Stimulated activated memory B cell treated with anti-CD40 and anti-IgM and Interleukin-4, amounts not matched to agents 10 μg/mL and 1 μg/mL and 100 μg/mL, for 72 hours (primary cell): ENCODE measurements around the gene HCN1.
"Not testable (repeated sequence)": the region's sequence is repeated elsewhere in the genome, so short reads cannot be mapped to it uniquely, and the experiment has no call there.

Experiments
- ATAC-seq: fragments of 150-1000 bp; cut with Tn5 transposase; 2 replicates; pipeline ENCODE4 v1.10.0; 2021
- H3K27ac Mint-ChIP-seq: one replicate; pipeline ENCODE4 v1.8.0; 2022; ENCODE audit warnings: mild to moderate bottlenecking, mixed read lengths
- H3K27me3 Mint-ChIP-seq: one replicate; pipeline ENCODE4 v1.8.0; 2022; ENCODE audit warnings: mixed read lengths
- H3K36me3 Mint-ChIP-seq: one replicate; pipeline ENCODE4 v1.8.0; 2022; ENCODE audit warnings: mixed read lengths
- H3K4me1 Mint-ChIP-seq: one replicate; pipeline ENCODE4 v1.8.0; 2022; ENCODE audit warnings: mixed read lengths
- H3K4me3 Mint-ChIP-seq: one replicate; pipeline ENCODE4 v1.8.0; 2022; ENCODE audit warnings: mild to moderate bottlenecking, moderate library complexity, mixed read lengths
- H3K9me3 Mint-ChIP-seq: one replicate; pipeline ENCODE4 v1.8.0; 2022; ENCODE audit warnings: mixed read lengths

The HCN1 gene

DNA sequence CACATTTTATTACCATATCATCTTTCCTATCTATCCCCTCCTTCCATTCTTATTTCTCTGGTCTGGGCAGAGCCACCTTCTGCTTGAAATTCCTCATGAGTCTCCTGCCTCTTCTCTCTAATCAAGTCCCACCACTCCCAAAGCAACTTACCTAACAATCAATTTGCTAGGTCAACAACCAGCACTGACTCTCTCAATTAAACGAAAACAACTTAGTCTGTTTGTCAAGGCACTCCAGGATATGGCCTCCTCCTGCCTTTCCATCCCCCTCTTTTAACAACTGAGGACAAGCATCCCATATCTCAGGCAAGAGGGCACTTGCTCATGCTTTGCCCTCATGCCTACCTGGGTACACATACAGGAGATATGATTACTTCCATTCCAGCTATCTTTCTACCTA lies 47.4 kb downstream of the HCN1 start:
- ATAC-seq, result no peak
- Mint-ChIP-seq H3K9me3 (peaks cover 5% of the 10 kb centered on the region), H3K4me1 (no peaks in the 10 kb centered on the region), H3K27ac (no peak overlapping the region), H3K27me3 (no peaks in the 10 kb centered on the region), H3K36me3 (no peaks in the 10 kb centered on the region), H3K4me3 (no peak overlapping the region)

DNA sequence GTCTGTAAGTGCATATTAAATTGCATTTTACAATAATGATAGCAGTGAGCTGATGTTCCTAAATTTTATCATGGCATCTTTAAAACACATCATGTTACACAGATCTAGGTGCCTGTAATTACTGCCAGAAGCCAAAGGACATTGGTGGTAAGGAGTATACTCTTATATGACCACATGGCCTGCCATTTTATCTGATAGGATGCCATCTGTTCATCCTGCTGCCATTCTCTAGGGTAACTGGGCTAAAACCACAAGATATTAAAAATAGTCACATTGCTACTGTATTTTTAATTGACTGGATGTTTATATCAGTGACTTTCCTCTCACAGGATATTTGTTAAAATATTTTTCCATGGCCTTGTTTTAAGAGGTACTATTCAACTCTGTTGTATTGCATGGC lies 53.1 kb downstream of the HCN1 start:
- Mint-ChIP-seq H3K27me3 (no peaks in the 10 kb centered on the region), H3K9me3 (peaks cover 3% of the 10 kb centered on the region), H3K27ac (no peak overlapping the region), H3K36me3 (no peaks in the 10 kb centered on the region), H3K4me3 (no peak overlapping the region), H3K4me1 (no peaks in the 10 kb centered on the region)
- ATAC-seq, result no peak

- peaks cover 3% of the 10 kb centered on the region for H3K9me3 Mint-ChIP-seq
- no peaks in the 10 kb centered on the region for H3K27me3 Mint-ChIP-seq
- no peak for ATAC-seq
- no peaks in the 10 kb centered on the region for H3K36me3 Mint-ChIP-seq
- no peaks in the 10 kb centered on the region for H3K4me1 Mint-ChIP-seq
- no peak overlapping the region for H3K4me3 Mint-ChIP-seq
- no peak overlapping the region for H3K27ac Mint-ChIP-seq
These were observed 53.8 kb downstream of the HCN1 start for GRCh38 chr5:45642370-45642769.

GRCh38 chr5:45639040-45639439 lies 57.1 kb downstream of the HCN1 start:
- peaks cover 3% of the 10 kb centered on the region for H3K9me3 Mint-ChIP-seq
- no peaks in the 10 kb centered on the region for H3K4me1 Mint-ChIP-seq
- no peaks in the 10 kb centered on the region for H3K27me3 Mint-ChIP-seq
- no peak overlapping the region for H3K27ac Mint-ChIP-seq
- H3K4me3 Mint-ChIP-seq, result no peak overlapping the region
- H3K36me3 Mint-ChIP-seq, result no peaks in the 10 kb centered on the region
- no peak for ATAC-seq

DNA sequence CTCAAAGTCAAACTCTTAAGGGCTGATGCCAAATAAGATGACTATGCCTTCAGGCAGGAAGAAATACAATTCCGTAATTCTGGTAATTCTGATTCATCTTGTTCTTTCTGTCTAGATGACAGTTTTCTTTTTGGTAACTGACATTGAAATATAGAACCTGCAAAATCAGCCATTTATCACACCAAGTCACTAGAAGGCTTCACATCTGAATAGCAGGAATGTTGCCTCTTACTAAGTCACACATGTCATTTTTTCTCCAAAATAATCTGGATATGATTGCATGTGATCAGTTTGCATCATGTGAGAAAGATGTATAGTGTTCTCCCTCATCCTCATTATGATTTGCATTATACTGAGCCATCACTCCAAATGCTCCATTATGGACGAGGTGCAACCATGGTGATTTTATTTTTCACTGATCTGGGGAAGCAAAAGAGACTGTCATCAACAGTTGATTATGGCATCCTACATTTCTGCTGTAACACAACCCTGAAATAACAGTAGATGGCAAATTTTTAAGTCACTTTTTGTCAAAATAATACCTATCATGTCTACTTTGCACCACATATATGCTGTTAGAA lies 69.0 kb downstream of the HCN1 start:
- Mint-ChIP-seq H3K36me3 (no peaks in the 10 kb centered on the region), H3K4me3 (no peak overlapping the region), H3K4me1 (no peaks in the 10 kb centered on the region), H3K9me3 (peaks cover 3% of the 10 kb centered on the region), H3K27ac (no peak overlapping the region), H3K27me3 (no peaks in the 10 kb centered on the region)
- no peak for ATAC-seq

DNA sequence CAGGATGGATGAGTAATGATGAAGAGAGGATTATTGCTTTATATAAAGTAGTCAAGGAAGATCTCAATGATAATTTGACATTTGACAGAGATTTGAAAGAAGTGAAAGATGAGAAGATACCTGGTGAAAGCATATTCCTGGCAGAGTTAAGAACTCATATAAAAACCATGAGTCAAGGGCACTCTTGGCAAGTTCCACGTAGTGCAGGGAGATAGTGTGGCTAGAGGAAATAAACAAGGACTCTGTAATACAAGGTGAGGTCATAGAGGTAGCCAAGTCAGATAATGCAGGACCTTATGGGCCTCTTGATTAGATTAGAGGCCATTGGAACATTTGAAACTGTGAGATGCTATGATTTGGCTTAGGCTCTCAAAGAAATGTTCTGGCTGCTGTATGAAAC lies 72.3 kb downstream of the HCN1 start:
- H3K9me3 Mint-ChIP-seq, result peaks cover 3% of the 10 kb centered on the region

DNA sequence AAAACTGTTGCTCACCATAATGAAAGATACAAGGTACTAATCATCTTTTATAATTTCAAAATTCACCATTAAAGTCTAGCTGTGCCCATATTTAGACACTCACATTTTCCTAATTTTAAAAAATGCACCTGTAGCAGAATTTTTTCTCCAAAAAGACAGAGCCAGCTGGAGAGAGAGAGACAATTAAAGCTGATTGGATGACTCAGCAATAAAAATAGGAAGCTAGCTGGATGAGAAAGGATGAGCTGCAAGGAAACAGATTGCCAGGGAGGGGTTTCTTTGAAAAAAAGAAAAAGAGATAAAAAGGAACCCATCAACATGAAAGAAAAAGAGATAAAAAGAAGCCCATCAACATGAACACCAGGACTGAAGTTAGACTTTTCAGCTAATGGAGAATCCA lies 73.8 kb downstream of the HCN1 start:
- no peak overlapping the region for H3K4me3 Mint-ChIP-seq
- H3K4me1 Mint-ChIP-seq, result no peaks in the 10 kb centered on the region
- no peak for ATAC-seq
- H3K27ac Mint-ChIP-seq, result no peak overlapping the region
- no peaks in the 10 kb centered on the region for H3K27me3 Mint-ChIP-seq
- no peaks in the 10 kb centered on the region for H3K36me3 Mint-ChIP-seq
- H3K9me3 Mint-ChIP-seq, result peaks cover 7% of the 10 kb centered on the region

More for the DNA sequence above, 72.3 kb downstream of the HCN1 start:
- Mint-ChIP-seq H3K27ac (no peak overlapping the region), H3K27me3 (no peaks in the 10 kb centered on the region), H3K4me3 (no peak overlapping the region), H3K36me3 (no peaks in the 10 kb centered on the region), H3K4me1 (no peaks in the 10 kb centered on the region)
- ATAC-seq, result no peak

DNA sequence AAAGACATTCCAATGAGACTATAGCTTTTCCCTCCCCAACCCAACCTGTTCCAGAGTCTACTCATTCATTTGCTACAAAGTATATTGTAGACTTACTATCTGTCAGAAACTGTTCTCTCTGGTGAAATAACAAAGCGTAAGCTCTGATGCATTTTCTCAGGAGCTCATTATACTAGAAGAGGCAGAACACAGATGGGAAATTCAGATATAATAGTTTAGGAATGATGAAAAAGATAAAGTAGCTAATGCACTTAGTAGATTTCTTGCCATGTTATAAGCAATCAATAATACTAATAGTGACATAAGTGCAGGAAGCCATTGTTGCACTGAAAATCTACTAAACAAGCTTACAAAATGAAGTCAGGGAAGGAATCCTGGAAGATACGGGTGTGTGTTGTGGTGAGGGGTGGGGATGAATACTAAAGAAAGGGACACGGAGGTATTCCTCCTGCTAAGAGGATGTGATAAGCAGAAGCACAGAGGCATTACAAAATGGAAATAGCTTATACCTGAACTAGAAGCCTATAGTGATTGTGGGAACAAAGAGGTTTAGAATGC lies 78.2 kb downstream of the HCN1 start:
- H3K27ac Mint-ChIP-seq, result no peak overlapping the region
- H3K9me3 Mint-ChIP-seq, result peaks cover 7% of the 10 kb centered on the region
- no peaks in the 10 kb centered on the region for H3K27me3 Mint-ChIP-seq
- no peaks in the 10 kb centered on the region for H3K4me1 Mint-ChIP-seq
- no peaks in the 10 kb centered on the region for H3K36me3 Mint-ChIP-seq
- no peak for ATAC-seq
- no peak overlapping the region for H3K4me3 Mint-ChIP-seq

DNA sequence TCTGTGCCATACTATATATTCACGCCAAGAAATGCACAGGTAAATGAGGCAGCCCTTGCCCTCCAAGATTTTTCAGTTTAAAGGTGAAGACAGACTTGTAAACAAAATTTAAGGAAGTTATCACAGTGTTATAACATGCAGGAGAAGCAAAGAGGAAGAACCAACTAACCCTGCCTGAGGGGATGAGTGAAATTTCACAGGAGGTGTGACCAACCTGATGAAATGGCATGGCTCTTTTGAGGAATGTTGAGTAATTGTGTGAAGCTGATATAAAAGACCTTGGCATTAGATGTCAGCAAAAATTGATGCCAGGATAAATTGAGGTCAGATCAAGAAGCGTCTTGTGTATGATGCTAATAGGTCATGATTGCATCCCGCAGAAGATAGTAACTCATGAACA lies 86.5 kb downstream of the HCN1 start:
- H3K27me3 Mint-ChIP-seq, result no peaks in the 10 kb centered on the region
- ATAC-seq, result no peak
- no peak overlapping the region for H3K27ac Mint-ChIP-seq
- H3K4me3 Mint-ChIP-seq, result no peak overlapping the region
- H3K9me3 Mint-ChIP-seq, result no peaks in the 10 kb centered on the region
- H3K36me3 Mint-ChIP-seq, result no peaks in the 10 kb centered on the region
- H3K4me1 Mint-ChIP-seq, result no peaks in the 10 kb centered on the region

DNA sequence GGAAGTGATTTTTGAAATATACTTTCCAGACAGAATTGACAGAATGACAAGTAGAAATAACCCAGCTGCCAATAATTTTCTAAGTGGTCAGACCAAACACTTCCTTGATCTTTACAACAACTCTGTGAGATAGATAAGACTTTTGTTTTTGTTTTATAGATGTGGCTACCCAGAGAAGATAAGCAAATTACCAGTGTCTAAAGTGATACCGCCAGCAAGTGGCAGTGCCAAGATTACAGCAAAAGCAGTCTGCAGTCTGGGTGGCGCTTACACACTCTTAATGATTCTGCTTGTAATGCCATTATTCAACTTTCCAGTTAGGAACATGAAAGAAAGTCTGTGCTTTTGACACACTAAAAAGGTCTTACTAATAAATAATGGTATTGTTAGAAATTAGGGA lies 92.1 kb downstream of the HCN1 start:
- ATAC-seq, result no peak
- Mint-ChIP-seq H3K4me3 (no peak overlapping the region), H3K27ac (no peak overlapping the region)

GRCh38 chr5:45601424-45601823 lies 94.8 kb downstream of the HCN1 start:
- Mint-ChIP-seq H3K4me3 (no peak overlapping the region), H3K9me3 (peaks cover 3% of the 10 kb centered on the region), H3K4me1 (no peaks in the 10 kb centered on the region), H3K36me3 (no peaks in the 10 kb centered on the region), H3K27ac (no peak overlapping the region), H3K27me3 (no peaks in the 10 kb centered on the region)
- ATAC-seq, result no peak

More for the DNA sequence above, 92.1 kb downstream of the HCN1 start:
- H3K9me3 Mint-ChIP-seq, result peaks cover 3% of the 10 kb centered on the region
- no peaks in the 10 kb centered on the region for H3K27me3 Mint-ChIP-seq
- no peaks in the 10 kb centered on the region for H3K4me1 Mint-ChIP-seq
- no peaks in the 10 kb centered on the region for H3K36me3 Mint-ChIP-seq

GRCh38 chr5:45596320-45596719 lies 99.9 kb downstream of the HCN1 start:
- no peak for ATAC-seq
- no peak overlapping the region for H3K4me3 Mint-ChIP-seq
- H3K9me3 Mint-ChIP-seq, result no peaks in the 10 kb centered on the region

DNA sequence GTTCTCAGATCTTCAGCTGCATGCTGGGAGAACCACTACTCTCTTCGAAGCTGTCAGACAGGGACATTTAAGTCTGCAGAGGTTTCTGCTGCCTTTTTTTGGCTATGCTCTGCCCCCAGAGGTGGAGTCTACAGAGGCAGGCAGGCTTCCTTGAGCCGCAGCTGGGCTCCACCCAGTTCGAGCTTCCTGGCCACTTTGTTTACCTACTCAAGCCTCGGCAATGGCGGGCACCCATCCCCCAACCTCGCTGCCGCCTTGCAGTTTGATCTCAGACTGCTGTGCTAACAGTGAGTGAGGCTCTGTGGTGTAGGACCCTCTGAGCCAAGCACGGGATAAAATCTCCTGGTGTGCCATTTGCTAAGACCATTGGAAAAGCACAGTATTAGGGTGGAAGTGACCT lies 110.2 kb downstream of the HCN1 start:
- not testable (repeated sequence) for ATAC-seq, H3K4me3 Mint-ChIP-seq, H3K4me1 Mint-ChIP-seq, H3K27ac Mint-ChIP-seq, H3K27me3 Mint-ChIP-seq, H3K36me3 Mint-ChIP-seq, H3K9me3 Mint-ChIP-seq

More at GRCh38 chr5:45596320-45596719, 99.9 kb downstream of the HCN1 start:
- no peaks in the 10 kb centered on the region for H3K4me1 Mint-ChIP-seq
- no peak overlapping the region for H3K27ac Mint-ChIP-seq
- no peaks in the 10 kb centered on the region for H3K27me3 Mint-ChIP-seq
- H3K36me3 Mint-ChIP-seq, result no peaks in the 10 kb centered on the region

DNA sequence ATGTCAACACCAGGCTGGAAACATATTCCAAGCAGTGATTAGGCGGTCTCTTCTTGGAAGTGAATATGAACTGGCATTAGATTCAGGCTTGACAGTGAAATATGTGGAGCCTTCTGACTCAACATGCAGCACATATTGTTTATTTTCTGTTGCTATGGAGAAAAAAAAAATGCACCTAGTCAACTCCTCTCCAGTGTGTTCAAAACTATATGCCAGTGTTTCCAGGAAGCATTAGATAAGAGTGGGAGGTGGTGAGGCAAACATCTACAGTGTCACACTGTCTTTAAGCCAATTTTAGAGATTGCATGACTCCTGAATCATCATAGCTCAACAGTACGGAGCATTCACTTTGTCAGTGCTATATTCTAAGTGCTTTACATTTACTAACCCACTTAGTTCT lies 117.9 kb downstream of the HCN1 start:
- no peak overlapping the region for H3K27ac Mint-ChIP-seq
- no peaks in the 10 kb centered on the region for H3K4me1 Mint-ChIP-seq
- no peaks in the 10 kb centered on the region for H3K36me3 Mint-ChIP-seq
- peaks cover 14% of the 10 kb centered on the region for H3K9me3 Mint-ChIP-seq
- no peak overlapping the region for H3K4me3 Mint-ChIP-seq
- no peaks in the 10 kb centered on the region for H3K27me3 Mint-ChIP-seq
- no peak for ATAC-seq

DNA sequence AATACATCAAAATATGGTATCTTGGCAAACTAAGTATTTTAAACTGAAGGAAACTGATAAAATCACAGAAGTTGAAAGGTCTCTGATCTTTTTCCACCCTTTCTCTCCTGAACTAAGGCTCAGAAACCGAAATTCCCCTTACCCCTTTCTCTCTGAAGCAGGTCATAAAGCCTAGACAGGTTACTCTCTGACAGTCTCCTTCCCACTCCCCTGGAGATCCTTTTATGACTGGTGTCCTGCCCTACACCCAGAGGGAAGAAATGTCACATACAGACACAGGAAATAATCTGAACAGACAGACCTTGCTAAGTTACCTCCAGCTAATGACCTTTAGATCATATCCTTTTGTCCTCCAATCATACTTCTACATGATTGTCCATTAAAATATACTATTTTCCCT lies 127.4 kb downstream of the HCN1 start:
- Mint-ChIP-seq H3K27ac (no peak overlapping the region), H3K27me3 (no peaks in the 10 kb centered on the region), H3K4me3 (no peak overlapping the region), H3K9me3 (peaks cover 3% of the 10 kb centered on the region), H3K4me1 (no peaks in the 10 kb centered on the region), H3K36me3 (no peaks in the 10 kb centered on the region)
- no peak for ATAC-seq

DNA sequence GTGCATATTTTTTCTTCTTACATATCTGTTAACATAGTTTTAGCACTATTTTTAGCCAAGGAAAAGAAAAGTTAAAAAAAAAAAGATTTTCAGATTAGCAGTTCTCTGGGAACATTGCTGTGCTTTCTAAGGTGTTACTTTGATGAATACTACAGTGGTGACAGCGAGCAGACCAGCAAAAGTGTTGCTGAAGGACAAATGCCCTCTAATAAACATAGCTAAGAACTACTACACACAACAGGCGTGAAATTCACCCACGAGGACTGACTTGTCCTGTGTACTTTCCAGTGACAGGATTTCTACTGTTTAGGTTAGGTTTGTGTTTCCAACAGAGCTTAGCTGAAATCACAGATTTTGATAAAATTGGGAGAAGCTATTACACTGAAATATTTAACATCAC lies 153.8 kb downstream of the HCN1 start:
- Mint-ChIP-seq H3K9me3 (peaks cover 6% of the 10 kb centered on the region), H3K27ac (no peak overlapping the region)

GRCh38 chr5:45533663-45534062 lies 162.5 kb downstream of the HCN1 start:
- no peaks in the 10 kb centered on the region for H3K4me1 Mint-ChIP-seq
- H3K27ac Mint-ChIP-seq, result no peak overlapping the region
- no peaks in the 10 kb centered on the region for H3K36me3 Mint-ChIP-seq
- no peaks in the 10 kb centered on the region for H3K27me3 Mint-ChIP-seq
- no peak overlapping the region for H3K4me3 Mint-ChIP-seq
- ATAC-seq, result no peak
- no peaks in the 10 kb centered on the region for H3K9me3 Mint-ChIP-seq

More for the DNA sequence above, 153.8 kb downstream of the HCN1 start:
- no peak for ATAC-seq
- no peaks in the 10 kb centered on the region for H3K36me3 Mint-ChIP-seq
- no peak overlapping the region for H3K4me3 Mint-ChIP-seq
- no peaks in the 10 kb centered on the region for H3K27me3 Mint-ChIP-seq
- no peaks in the 10 kb centered on the region for H3K4me1 Mint-ChIP-seq
